ENCODE measurements around the gene DISC1.
"Not testable (repeated sequence)": the region's sequence is repeated elsewhere in the genome, so short reads cannot be mapped to it uniquely, and the experiment has no call there.

Gene DISC1

GRCh38 chr1:231757101-231757404 lies 130.5 kb downstream of the DISC1 start:
- no peaks in the 10 kb centered on the region for H3K27me3 ChIP-seq (ENCODE audit: control insufficient read depth in 2 of 2, insufficient read depth in 2 of 2, low read length in 2 of 2)
- peaks cover 0 to 3% of the 10 kb centered on the region in 2 donors for H3K4me1 ChIP-seq (ENCODE audit: control insufficient read depth in 2 of 2, insufficient read depth in 2 of 2, low read length in 2 of 2)
- H3K9me3 ChIP-seq (ENCODE audit: control insufficient read depth in 2 of 2, low read length in 2 of 2): no peaks in the 10 kb centered on the region
- no peak overlapping the region for H3K27ac ChIP-seq (ENCODE audit: low read depth in 2 of 2, low read length in 2 of 2)
- H3K9ac ChIP-seq (ENCODE audit: low read depth in 1 of 2, low read length in 2 of 2): no peak overlapping the region
- H3K4me3 ChIP-seq (ENCODE audit: low read length in 2 of 2): no peak overlapping the region
- no peaks in the 10 kb centered on the region for H3K36me3 ChIP-seq (ENCODE audit: control insufficient read depth in 2 of 2, insufficient read depth in 2 of 2, low read length in 2 of 2)

GRCh38 chr1:231757759-231758158 lies 131.2 kb downstream of the DISC1 start:
- Histone ChIP-seq H3K27me3 (ENCODE audit: control insufficient read depth in 2 of 2, insufficient read depth in 2 of 2, low read length in 2 of 2) (no peaks in the 10 kb centered on the region), H3K4me1 (ENCODE audit: control insufficient read depth in 2 of 2, insufficient read depth in 2 of 2, low read length in 2 of 2) (peaks cover 0 to 3% of the 10 kb centered on the region in 2 donors), H3K9me3 (ENCODE audit: control insufficient read depth in 2 of 2, low read length in 2 of 2) (no peaks in the 10 kb centered on the region), H3K27ac (ENCODE audit: low read depth in 2 of 2, low read length in 2 of 2) (no peak overlapping the region), H3K36me3 (ENCODE audit: control insufficient read depth in 2 of 2, insufficient read depth in 2 of 2, low read length in 2 of 2) (no peaks in the 10 kb centered on the region), H3K4me3 (ENCODE audit: low read length in 2 of 2) (no peak overlapping the region), H3K9ac (ENCODE audit: low read depth in 1 of 2, low read length in 2 of 2) (no peak overlapping the region)

GRCh38 chr1:231761252-231761651 lies 134.7 kb downstream of the DISC1 start:
- Histone ChIP-seq H3K27me3 (ENCODE audit: control insufficient read depth in 2 of 2, insufficient read depth in 2 of 2, low read length in 2 of 2) (no peaks in the 10 kb centered on the region), H3K27ac (ENCODE audit: low read depth in 2 of 2, low read length in 2 of 2) (no peak overlapping the region), H3K4me1 (ENCODE audit: control insufficient read depth in 2 of 2, insufficient read depth in 2 of 2, low read length in 2 of 2) (peaks cover 0 to 3% of the 10 kb centered on the region in 2 donors), H3K4me3 (ENCODE audit: low read length in 2 of 2) (no peak overlapping the region), H3K9ac (ENCODE audit: low read depth in 1 of 2, low read length in 2 of 2) (no peak overlapping the region), H3K36me3 (ENCODE audit: control insufficient read depth in 2 of 2, insufficient read depth in 2 of 2, low read length in 2 of 2) (no peaks in the 10 kb centered on the region), H3K9me3 (ENCODE audit: control insufficient read depth in 2 of 2, low read length in 2 of 2) (no peaks in the 10 kb centered on the region)

GRCh38 chr1:231761747-231762541 lies 135.4 kb downstream of the DISC1 start:
- peaks cover 0 to under 1% of the 10 kb centered on the region in 2 donors for H3K36me3 ChIP-seq (ENCODE audit: control insufficient read depth in 2 of 2, insufficient read depth in 2 of 2, low read length in 2 of 2)
- no peak overlapping the region for H3K9ac ChIP-seq (ENCODE audit: low read depth in 1 of 2, low read length in 2 of 2)
- peaks cover 0 to 2% of the 10 kb centered on the region in 2 donors for H3K4me1 ChIP-seq (ENCODE audit: control insufficient read depth in 2 of 2, insufficient read depth in 2 of 2, low read length in 2 of 2)
- H3K4me3 ChIP-seq (ENCODE audit: low read length in 2 of 2): no peak overlapping the region
- no peak overlapping the region for H3K27ac ChIP-seq (ENCODE audit: low read depth in 2 of 2, low read length in 2 of 2)
- no peaks in the 10 kb centered on the region for H3K9me3 ChIP-seq (ENCODE audit: control insufficient read depth in 2 of 2, low read length in 2 of 2)
- H3K27me3 ChIP-seq (ENCODE audit: control insufficient read depth in 2 of 2, insufficient read depth in 2 of 2, low read length in 2 of 2): no peaks in the 10 kb centered on the region

GRCh38 chr1:231763456-231763855 lies 136.9 kb downstream of the DISC1 start:
- Histone ChIP-seq H3K4me3 (ENCODE audit: low read length in 2 of 2) (no peak overlapping the region), H3K9me3 (ENCODE audit: control insufficient read depth in 2 of 2, low read length in 2 of 2) (no peaks in the 10 kb centered on the region), H3K36me3 (ENCODE audit: control insufficient read depth in 2 of 2, insufficient read depth in 2 of 2, low read length in 2 of 2) (peaks cover 0 to 2% of the 10 kb centered on the region in 2 donors), H3K27me3 (ENCODE audit: control insufficient read depth in 2 of 2, insufficient read depth in 2 of 2, low read length in 2 of 2) (no peaks in the 10 kb centered on the region), H3K4me1 (ENCODE audit: control insufficient read depth in 2 of 2, insufficient read depth in 2 of 2, low read length in 2 of 2) (no peaks in the 10 kb centered on the region), H3K9ac (ENCODE audit: low read depth in 1 of 2, low read length in 2 of 2) (no peak overlapping the region), H3K27ac (ENCODE audit: low read depth in 2 of 2, low read length in 2 of 2) (no peak overlapping the region)

GRCh38 chr1:231765825-231766224 lies 139.2 kb downstream of the DISC1 start:
- not testable (repeated sequence) for H3K36me3 ChIP-seq (ENCODE audit: control insufficient read depth in 2 of 2, insufficient read depth in 2 of 2, low read length in 2 of 2); H3K4me3 ChIP-seq (ENCODE audit: low read length in 2 of 2); H3K27me3 ChIP-seq (ENCODE audit: control insufficient read depth in 2 of 2, insufficient read depth in 2 of 2, low read length in 2 of 2); H3K9ac ChIP-seq (ENCODE audit: low read depth in 1 of 2, low read length in 2 of 2); H3K9me3 ChIP-seq (ENCODE audit: control insufficient read depth in 2 of 2, low read length in 2 of 2); H3K27ac ChIP-seq (ENCODE audit: low read depth in 2 of 2, low read length in 2 of 2); H3K4me1 ChIP-seq (ENCODE audit: control insufficient read depth in 2 of 2, insufficient read depth in 2 of 2, low read length in 2 of 2)

GRCh38 chr1:231767471-231767870 lies 140.9 kb downstream of the DISC1 start:
- no peaks in the 10 kb centered on the region for H3K4me1 ChIP-seq (ENCODE audit: control insufficient read depth in 2 of 2, insufficient read depth in 2 of 2, low read length in 2 of 2)
- no peaks in the 10 kb centered on the region for H3K9me3 ChIP-seq (ENCODE audit: control insufficient read depth in 2 of 2, low read length in 2 of 2)
- H3K27me3 ChIP-seq (ENCODE audit: control insufficient read depth in 2 of 2, insufficient read depth in 2 of 2, low read length in 2 of 2): no peaks in the 10 kb centered on the region
- no peak overlapping the region for H3K4me3 ChIP-seq (ENCODE audit: low read length in 2 of 2)
- H3K36me3 ChIP-seq (ENCODE audit: control insufficient read depth in 2 of 2, insufficient read depth in 2 of 2, low read length in 2 of 2): peaks cover 5 to 10% of the 10 kb centered on the region in 2 donors
- no peak overlapping the region for H3K27ac ChIP-seq (ENCODE audit: low read depth in 2 of 2, low read length in 2 of 2)
- H3K9ac ChIP-seq (ENCODE audit: low read depth in 1 of 2, low read length in 2 of 2): no peak overlapping the region

GRCh38 chr1:231768416-231768815 lies 141.8 kb downstream of the DISC1 start:
- Histone ChIP-seq H3K9ac (ENCODE audit: low read depth in 1 of 2, low read length in 2 of 2) (no peak overlapping the region), H3K4me1 (ENCODE audit: control insufficient read depth in 2 of 2, insufficient read depth in 2 of 2, low read length in 2 of 2) (no peaks in the 10 kb centered on the region), H3K36me3 (ENCODE audit: control insufficient read depth in 2 of 2, insufficient read depth in 2 of 2, low read length in 2 of 2) (peaks cover 5 to 10% of the 10 kb centered on the region in 2 donors), H3K9me3 (ENCODE audit: control insufficient read depth in 2 of 2, low read length in 2 of 2) (no peaks in the 10 kb centered on the region), H3K4me3 (ENCODE audit: low read length in 2 of 2) (no peak overlapping the region), H3K27me3 (ENCODE audit: control insufficient read depth in 2 of 2, insufficient read depth in 2 of 2, low read length in 2 of 2) (no peaks in the 10 kb centered on the region), H3K27ac (ENCODE audit: low read depth in 2 of 2, low read length in 2 of 2) (no peak overlapping the region)

- Histone ChIP-seq H3K27ac (ENCODE audit: low read depth in 2 of 2, low read length in 2 of 2) (no peak overlapping the region), H3K4me3 (ENCODE audit: low read length in 2 of 2) (no peak overlapping the region), H3K36me3 (ENCODE audit: control insufficient read depth in 2 of 2, insufficient read depth in 2 of 2, low read length in 2 of 2) (peaks cover 5 to 10% of the 10 kb centered on the region in 2 donors), H3K27me3 (ENCODE audit: control insufficient read depth in 2 of 2, insufficient read depth in 2 of 2, low read length in 2 of 2) (no peaks in the 10 kb centered on the region), H3K4me1 (ENCODE audit: control insufficient read depth in 2 of 2, insufficient read depth in 2 of 2, low read length in 2 of 2) (no peaks in the 10 kb centered on the region), H3K9ac (ENCODE audit: low read depth in 1 of 2, low read length in 2 of 2) (no peak overlapping the region), H3K9me3 (ENCODE audit: control insufficient read depth in 2 of 2, low read length in 2 of 2) (no peaks in the 10 kb centered on the region)
These were observed 144.1 kb downstream of the DISC1 start for GRCh38 chr1:231770506-231771175.

GRCh38 chr1:231774719-231775335 lies 148.2 kb downstream of the DISC1 start:
- Histone ChIP-seq H3K4me3 (ENCODE audit: low read length in 2 of 2) (no peak overlapping the region), H3K9me3 (ENCODE audit: control insufficient read depth in 2 of 2, low read length in 2 of 2) (no peaks in the 10 kb centered on the region), H3K4me1 (ENCODE audit: control insufficient read depth in 2 of 2, insufficient read depth in 2 of 2, low read length in 2 of 2) (peaks cover 0 to 3% of the 10 kb centered on the region in 2 donors), H3K27me3 (ENCODE audit: control insufficient read depth in 2 of 2, insufficient read depth in 2 of 2, low read length in 2 of 2) (no peaks in the 10 kb centered on the region), H3K9ac (ENCODE audit: low read depth in 1 of 2, low read length in 2 of 2) (no peak overlapping the region), H3K27ac (ENCODE audit: low read depth in 2 of 2, low read length in 2 of 2) (no peak overlapping the region), H3K36me3 (ENCODE audit: control insufficient read depth in 2 of 2, insufficient read depth in 2 of 2, low read length in 2 of 2) (peaks cover 5 to 7% of the 10 kb centered on the region in 2 donors)
